ENCODE measurements around the gene MTM1.

MTM1 gene

GRCh38 chrX:150607201-150607600 lies 38.8 kb downstream of the MTM1 start:
- peak; percentile 78 for DNase-seq

- no peak for DNase-seq
Observed at GRCh38 chrX:150610043-150610442, 41.6 kb downstream of the MTM1 start.

- no peak for DNase-seq
Observed at GRCh38 chrX:150610446-150610845, 42.0 kb downstream of the MTM1 start.

GRCh38 chrX:150615356-150615755 lies 46.9 kb downstream of the MTM1 start:
- DNase-seq, result no peak

DNA sequence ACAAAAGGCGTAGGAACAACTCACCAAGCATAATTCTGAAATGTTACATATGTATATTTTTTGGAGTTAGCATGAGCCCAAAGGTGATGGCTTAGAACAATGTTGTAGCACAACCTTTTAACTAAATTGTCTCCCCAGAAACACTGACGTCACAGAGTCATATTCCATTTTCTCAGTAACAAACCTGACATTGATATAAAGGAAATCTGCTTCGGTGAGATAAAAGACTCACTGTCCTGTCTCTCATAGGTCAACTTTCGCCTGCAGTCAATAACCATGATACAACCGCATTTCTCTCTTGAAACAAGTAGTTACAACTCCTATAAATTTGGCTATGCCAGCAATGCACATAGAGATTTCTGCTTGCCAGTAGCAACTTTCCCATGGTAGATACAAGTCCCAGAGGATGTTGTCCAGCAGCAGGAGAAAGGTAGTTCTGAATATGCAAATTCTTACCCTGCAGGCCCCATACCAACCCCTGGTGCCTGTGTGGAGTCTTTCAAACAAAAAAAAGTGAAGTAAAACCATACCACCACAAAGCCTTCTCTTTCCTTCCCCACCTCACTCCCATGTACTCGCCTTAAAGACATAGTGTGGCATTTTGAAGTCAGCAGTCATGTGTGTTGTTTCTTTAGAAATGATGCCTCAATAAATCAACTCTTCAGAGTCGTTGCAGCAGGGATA lies 47.9 kb downstream of the MTM1 start:
- no peak for DNase-seq

GRCh38 chrX:150616863-150617198 lies 48.4 kb downstream of the MTM1 start:
- no peak for DNase-seq

DNA sequence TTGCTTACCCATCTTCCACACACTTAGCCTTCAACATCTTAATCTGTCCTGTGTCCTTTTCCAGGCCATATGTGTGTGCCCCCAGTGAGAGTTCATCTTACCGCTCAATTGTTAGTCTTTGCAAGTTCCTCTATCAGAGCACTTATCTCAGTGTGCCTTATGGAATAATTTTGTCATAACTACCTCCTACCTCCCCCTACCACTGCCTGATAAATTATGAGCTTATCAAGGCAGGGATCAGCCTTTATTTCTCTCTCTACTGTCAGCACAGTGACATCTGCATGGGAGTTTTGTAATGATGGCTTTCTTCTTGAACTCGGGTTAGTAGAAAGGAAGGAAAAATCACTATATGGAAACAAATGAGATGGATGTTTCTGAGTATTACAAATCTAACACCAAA lies 53.2 kb downstream of the MTM1 start:
- DNase-seq, result no peak

DNA sequence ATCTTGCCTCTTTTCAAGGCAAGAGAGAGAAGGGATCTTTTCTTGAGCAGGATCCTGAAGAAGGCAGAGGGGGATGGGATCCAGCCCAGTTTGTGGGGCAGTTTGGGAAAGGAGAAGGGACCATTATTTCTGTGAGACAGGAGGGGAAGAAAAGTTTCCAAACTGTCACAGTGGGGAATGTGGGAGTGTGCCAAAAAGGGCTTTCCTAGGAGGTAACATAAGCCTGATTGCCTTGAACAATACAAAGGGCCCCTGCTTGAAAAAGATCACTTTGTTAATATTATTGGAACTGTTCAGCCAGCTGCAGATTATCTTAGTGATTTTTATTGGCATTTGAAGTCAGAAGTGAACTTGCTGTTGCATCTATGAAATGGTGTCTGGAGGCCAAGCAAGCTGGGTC lies 55.2 kb downstream of the MTM1 start:
- no peak for DNase-seq

DNA sequence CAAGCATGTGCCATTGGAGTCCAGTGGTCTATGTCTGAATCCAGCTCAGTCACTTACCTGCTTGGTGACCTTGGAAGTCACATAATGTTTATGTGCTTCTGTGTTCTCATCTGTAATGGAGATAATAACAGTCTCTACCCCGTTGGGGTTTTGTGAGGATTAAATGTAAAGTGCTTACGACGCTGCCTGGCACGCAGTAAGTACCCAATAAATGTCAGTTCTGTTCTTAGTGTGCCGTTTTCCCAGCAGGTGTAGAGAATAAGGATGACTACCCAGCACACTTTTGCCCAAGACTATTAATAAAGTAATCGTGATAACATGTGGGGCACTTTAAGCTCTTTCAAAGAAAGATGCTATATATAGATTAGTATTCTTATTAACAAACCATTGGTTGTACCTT lies 56.7 kb downstream of the MTM1 start:
- DNase-seq, result no peak

DNA sequence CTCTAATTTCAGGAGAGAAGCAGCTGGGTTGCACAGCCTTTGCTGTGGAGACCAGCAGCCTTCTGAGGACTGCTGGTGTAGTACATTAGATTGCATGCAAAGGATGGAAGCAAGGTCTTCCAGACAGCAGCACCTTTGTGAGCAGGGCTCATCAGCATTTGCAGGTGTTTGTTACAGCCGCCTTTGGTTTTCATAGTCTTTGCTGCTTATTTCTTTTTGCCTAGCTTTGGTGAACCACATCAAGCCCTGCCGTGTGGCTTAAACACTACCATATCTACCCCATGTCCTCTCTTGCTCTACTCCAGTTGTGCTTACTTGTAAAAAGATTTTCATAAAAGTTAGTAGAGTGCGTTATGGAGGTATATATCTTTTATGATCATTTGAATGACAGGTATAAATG lies 57.5 kb downstream of the MTM1 start:
- no peak for DNase-seq

- DNase-seq, result no peak
Observed at GRCh38 chrX:150627957-150628356, 59.5 kb downstream of the MTM1 start.

- DNase-seq, result peak; percentile 52
Observed at GRCh38 chrX:150635952-150636351, 67.5 kb downstream of the MTM1 start.

DNA sequence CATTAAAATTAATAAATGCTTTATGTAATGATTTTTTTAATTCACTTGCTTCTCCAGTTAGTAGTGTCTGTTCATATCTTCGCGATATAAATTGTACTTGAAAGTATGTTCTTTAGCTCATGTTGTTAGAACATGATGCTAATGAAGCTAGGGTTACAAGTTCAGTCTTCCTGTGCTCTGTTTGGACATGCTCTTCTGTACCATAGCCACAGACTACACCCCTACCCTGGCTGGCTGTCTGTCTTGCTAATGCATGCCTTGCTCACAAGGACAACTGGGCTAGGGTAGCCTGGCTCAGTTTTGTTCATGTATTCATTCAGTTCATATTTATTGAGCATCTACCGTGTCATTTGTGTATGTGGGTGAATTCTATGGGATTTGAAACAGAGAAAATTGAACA lies 74.0 kb downstream of the MTM1 start:
- no peak for DNase-seq

GRCh38 chrX:150643271-150643670 lies 74.8 kb downstream of the MTM1 start:
- no peak for DNase-seq

GRCh38 chrX:150643958-150644357 lies 75.5 kb downstream of the MTM1 start:
- DNase-seq, result no peak

DNA sequence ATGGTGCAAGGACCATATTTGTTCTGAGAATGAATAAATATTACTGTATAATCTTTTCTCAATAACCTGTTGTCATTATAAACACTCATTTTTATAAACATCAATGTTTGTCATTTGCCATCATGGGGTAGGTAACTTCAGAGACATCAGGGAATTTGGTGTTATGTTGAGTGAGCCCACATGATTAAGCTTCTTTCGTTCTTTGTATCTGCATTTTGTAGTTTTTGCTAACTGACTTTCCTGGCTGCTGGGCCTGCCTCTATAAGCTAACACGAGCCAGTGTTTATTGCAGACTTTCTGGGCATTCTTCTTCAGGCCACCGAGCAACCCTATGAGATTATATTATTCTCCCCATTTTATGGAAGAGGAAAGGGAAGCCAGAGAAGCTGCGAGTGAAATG lies 76.0 kb downstream of the MTM1 start:
- DNase-seq, result no peak

GRCh38 chrX:150647331-150647730 lies 78.9 kb downstream of the MTM1 start:
- DNase-seq, result no peak

- no peak for DNase-seq
Observed at GRCh38 chrX:150648296-150648940, 80.0 kb downstream of the MTM1 start.

GRCh38 chrX:150649096-150649870 lies 80.9 kb downstream of the MTM1 start:
- DNase-seq, result peak; percentile 76

DNA sequence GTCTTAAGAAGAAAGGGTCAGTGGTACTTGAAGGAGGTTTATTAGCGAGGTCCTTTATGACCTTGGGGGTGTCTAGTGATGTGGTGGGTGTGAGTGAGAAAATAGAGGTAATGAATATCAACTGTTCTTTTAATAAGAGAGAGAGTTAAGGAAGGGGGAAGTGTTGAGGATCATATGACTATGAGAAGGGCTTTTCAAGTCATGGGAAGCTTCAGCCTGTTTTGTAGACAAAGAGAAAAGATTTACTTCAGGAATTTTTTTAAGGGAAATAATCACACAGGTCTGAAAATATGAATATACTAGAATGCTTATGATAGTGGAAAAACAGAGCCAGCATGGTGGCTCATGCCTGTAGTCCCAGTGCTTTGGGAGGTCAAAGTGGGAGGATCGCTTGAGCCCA lies 83.5 kb downstream of the MTM1 start:
- DNase-seq, result peak; percentile 37

GRCh38 chrX:150655788-150656187 lies 87.4 kb downstream of the MTM1 start:
- DNase-seq, result no peak

- no peak for DNase-seq
Observed at GRCh38 chrX:150663073-150663472, 94.7 kb downstream of the MTM1 start.

DNA sequence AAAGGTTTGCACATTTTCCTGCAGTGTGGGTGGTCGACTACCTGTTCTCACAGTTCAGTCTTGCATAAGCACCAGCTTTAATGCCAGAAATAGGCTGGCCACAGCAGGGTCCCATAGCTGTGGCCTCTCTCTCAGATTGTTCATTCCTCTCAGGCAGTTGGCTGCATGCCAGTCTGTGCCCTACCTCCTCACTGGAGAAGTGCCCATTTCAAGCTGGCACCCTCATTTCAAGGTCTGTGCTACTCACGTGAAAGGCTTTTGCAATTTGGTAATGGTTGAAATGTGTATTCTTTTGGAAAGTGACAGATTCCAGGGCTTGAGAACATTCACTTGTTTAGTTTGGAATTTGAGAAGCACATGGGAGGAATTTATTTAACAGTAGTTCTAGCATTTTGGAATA lies 95.9 kb downstream of the MTM1 start:
- no peak for DNase-seq

DNA sequence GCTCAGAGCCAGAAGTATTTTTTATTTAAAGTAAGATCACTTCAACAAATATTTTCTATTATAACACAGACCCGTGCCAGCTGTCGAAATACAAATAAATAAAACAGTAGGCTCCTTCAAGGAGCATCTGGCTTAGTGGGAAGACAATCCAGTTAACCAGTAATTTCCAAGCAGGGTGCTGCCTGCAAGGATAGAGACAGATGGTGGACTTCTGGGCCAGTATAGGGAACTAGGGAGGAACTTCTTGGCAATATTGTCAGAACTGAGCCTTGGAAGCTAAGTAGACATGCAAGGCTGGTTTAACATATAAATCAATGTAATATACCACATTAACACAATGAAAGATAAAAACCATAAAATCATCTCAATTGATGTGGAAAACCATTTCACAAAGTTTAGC lies 107.8 kb downstream of the MTM1 start:
- DNase-seq, result no peak

Data from inflammatory macrophage treated with lipopolysaccharide for 4 hours (primary cell).